GM19324 (cell line): ENCODE measurements around the gene MTERF2.

ENCODE experiments used
- ATAC-seq: cut with Tn5 transposase; IDR thresholded peaks from one replicate; pipeline ENCODE4 v1.9.1; 2021; ENCODE audit warnings: mild to moderate bottlenecking, moderate library complexity; ENCODE audit not compliant: unreplicated experiment, low FRiP score

Gene MTERF2

GRCh38 chr12:106955377-106956047 lies 31.4 kb downstream of the MTERF2 start, which contains the start of gene TMEM263:
TMEM263 (plus strand) TSS chr12:106955907; CDS start chr12:106967117, 11,210 bp downstream.
- peak; percentile 93 for ATAC-seq

DNA sequence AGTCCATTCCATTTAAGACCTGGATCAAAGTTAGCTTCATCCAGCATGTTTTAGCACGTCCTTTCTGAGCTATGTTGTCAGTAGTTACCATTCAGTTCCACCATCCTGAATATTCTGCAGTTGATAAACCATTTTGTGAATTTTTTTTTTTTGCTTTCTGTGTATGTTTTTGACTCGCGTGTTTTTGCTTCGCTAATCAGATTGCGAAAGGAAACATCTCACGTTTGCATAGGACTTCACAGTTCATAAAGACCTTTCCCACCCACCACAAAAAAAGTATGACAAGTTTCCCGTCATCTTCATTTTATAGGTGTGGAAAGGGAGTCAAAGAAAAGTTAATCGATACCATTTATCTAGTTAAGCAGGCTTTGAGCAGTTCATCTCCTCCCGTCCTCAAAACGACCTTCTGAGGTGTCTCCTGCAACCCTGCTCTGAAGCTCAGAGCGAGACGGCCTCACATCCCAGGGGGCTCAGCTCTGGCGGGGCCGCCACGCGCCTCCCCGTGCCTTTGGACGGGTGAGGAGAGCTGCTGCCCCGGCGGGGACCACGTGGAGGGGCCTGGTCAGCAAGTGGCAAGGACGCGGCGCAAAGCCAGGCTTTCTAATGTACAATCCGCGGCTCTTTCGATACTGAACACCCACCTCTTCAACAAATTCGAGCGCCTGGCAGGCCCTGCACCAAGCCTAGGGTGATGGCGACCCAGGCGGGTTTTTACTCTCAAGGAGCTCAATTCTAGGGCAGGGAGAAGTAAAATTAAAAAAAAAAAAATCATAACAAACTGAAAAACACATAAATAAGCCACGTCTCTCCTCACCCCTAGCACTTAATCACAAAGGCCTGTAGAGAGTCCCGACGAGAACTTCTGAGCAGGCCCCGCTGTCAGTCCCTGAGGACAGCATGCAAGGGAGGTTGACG lies 32.2 kb downstream of the MTERF2 start:
- ATAC-seq: no peak

GRCh38 chr12:106953352-106954250 lies 33.3 kb downstream of the MTERF2 start:
- ATAC-seq: no peak

GRCh38 chr12:106950591-106950990 lies 36.4 kb downstream of the MTERF2 start:
- ATAC-seq: no peak

GRCh38 chr12:106947461-106947860 lies 39.5 kb downstream of the MTERF2 start:
- no peak for ATAC-seq

GRCh38 chr12:106945261-106945851 lies 41.6 kb downstream of the MTERF2 start:
- no peak for ATAC-seq

- ATAC-seq: no peak
Observed at GRCh38 chr12:106942775-106943174, 44.2 kb downstream of the MTERF2 start.

- no peak for ATAC-seq
Observed at GRCh38 chr12:106941481-106942156, 45.3 kb downstream of the MTERF2 start.

DNA sequence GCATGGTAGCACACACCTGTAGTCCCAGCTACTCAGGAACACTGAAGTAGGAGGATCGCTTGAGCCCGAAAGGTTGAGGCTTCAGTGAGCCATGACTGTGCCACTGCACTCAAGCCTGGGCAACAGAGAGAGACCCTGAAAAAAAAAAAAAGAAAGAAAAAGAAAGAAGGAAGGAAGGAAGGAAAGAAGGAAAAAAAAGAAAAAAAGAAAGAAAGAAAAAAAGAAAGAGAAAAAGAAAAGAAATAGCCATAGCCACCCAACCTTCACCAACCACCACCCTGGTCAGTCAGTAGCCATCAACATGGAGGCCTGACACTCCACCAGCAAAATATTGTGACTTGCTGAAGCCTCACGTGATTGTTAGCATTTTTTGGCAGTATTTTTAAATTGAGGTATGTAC lies 52.7 kb downstream of the MTERF2 start:
- ATAC-seq: no peak
